Hepatocyte (in vitro differentiated cells): ENCODE measurements around the gene TM6SF1. TPM values are rescaled to one million over a fixed set of nuclear protein-coding genes. Genes with fewer than 3 reads are reported as not detected.

ENCODE experiments used
- DNase-seq: peaks from one replicate; pipeline ENCODE4 v3.0.0-alpha.2; 2016; ENCODE audit warnings: low spot score
- H2AFZ ChIP-seq: fragments of 200-600 bp; sonication (generic); 2 replicates; pipeline ENCODE4 v1.6.0; 2016; ENCODE audit warnings: antibody characterized with exemption, mild to moderate bottlenecking
- H3K27ac ChIP-seq: fragments of 200-600 bp; sonication (generic); 2 replicates; pipeline ENCODE4 v1.5.1; 2016; ENCODE audit warnings: mild to moderate bottlenecking
- H3K27me3 ChIP-seq: fragments of 200-600 bp; sonication (generic); 2 replicates; pipeline ENCODE4 v1.6.1; 2016
- H3K36me3 ChIP-seq: fragments of 200-600 bp; sonication (generic); replicated peaks from 2 replicates; pipeline ENCODE4 v1.5.1; 2016; ENCODE audit warnings: low read depth; ENCODE audit not compliant: insufficient read depth
- H3K4me1 ChIP-seq: fragments of 200-600 bp; sonication (generic); 2 replicates; pipeline ENCODE4 v1.5.1; 2016; ENCODE audit warnings: mild to moderate bottlenecking, moderate library complexity; ENCODE audit not compliant: insufficient read depth
- H3K4me2 ChIP-seq: fragments of 200-600 bp; sonication (generic); 2 replicates; pipeline ENCODE4 v1.6.0; 2016
- H3K4me3 ChIP-seq: fragments of 200-600 bp; sonication (generic); 2 replicates; pipeline ENCODE4 v1.5.1; 2016; ENCODE audit warnings: mild to moderate bottlenecking
- H3K79me2 ChIP-seq: fragments of 200-600 bp; sonication (generic); 2 replicates; pipeline ENCODE4 v1.6.0; 2017; ENCODE audit warnings: mild to moderate bottlenecking
- H3K9me2 ChIP-seq: fragments of 200-600 bp; sonication (generic); replicated peaks from 2 replicates; pipeline ENCODE4 v1.6.0; 2017; ENCODE audit warnings: mild to moderate bottlenecking; ENCODE audit not compliant: insufficient read depth
- H3K9me3 ChIP-seq: fragments of 200-600 bp; sonication (generic); 2 replicates; pipeline ENCODE4 v1.5.1; 2016; ENCODE audit warnings: low read depth, mild to moderate bottlenecking
- H4K20me1 ChIP-seq: fragments of 200-600 bp; sonication (generic); 2 replicates; pipeline ENCODE4 v1.6.0; 2016; ENCODE audit warnings: mild to moderate bottlenecking; ENCODE audit not compliant: insufficient read depth, poor library complexity, severe bottlenecking
- EZH2 ChIP-seq: fragments of 200-600 bp; sonication (generic); IDR thresholded peaks from 2 replicates; pipeline ENCODE4 v1.6.1; 2016; ENCODE audit warnings: antibody characterized with exemption, mild to moderate bottlenecking, borderline replicate concordance
- EZH2phosphoT487 ChIP-seq: fragments of 200-600 bp; sonication (generic); IDR thresholded peaks from one replicate; pipeline ENCODE4 v1.6.1; 2018; ENCODE audit warnings: antibody characterized with exemption, mild to moderate bottlenecking, low read depth, moderate library complexity; ENCODE audit not compliant: unreplicated experiment, severe bottlenecking
- WGBS: methylation state at CpG from one replicate; pipeline ENCODE4 v1.1.6; 2016; ENCODE audit warnings: low lambda C conversion rate; ENCODE audit errors: missing lambda C conversion rate; 5-methylcytosine and 5-hydroxymethylcytosine counted together
- polyA plus RNA-seq: library from polyadenylated mRNA; unstranded; fragments of >200 nt; fragmentation: Nextera tagmentation; extraction: Ambion mirVana; gene quantifications from 2 replicates; pipeline ENCODE4 v1.2.1, GENCODE V29; 2016
- total RNA-seq: library from RNA; depleted of rRNA; stranded (reverse); fragments of >200 nt; gene quantifications from 2 replicates; pipeline ENCODE4 v1.2.3, GENCODE V29; 2014
- TF ChIP-seq, protein P1 (sequence below): fragments of 200-600 bp; sonication (generic); IDR thresholded peaks from 2 replicates; pipeline ENCODE4 v1.5.1; 2016; ENCODE audit warnings: antibody characterized with exemption, mild to moderate bottlenecking; ENCODE audit not compliant: poor library complexity

TM6SF1 gene
- total and polyA plus RNA-seq, 2 experiments from 2014 or later = 0.20 to 0.35 TPM

DNA sequence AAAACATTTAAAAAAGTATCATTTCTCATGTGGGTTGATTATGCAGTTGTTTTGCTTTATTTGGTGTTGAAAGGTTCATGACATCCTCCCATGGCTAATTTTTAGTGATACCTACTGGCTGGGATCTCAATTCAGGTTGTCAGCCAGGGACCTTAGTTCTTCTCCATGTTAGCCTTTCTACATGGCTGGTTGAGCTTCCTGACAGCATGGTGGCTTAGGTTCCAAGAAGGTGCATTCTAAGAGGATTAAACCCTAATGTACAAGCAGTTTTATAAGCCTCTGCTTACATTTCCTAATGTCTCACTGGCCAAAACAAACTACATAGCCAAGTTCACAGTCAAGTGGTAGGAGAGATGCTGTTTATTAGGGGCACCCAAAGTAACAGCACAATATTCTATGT is 9.4 kb upstream of the TM6SF1 start:
- Histone ChIP-seq H4K20me1 (no peaks in the 10 kb centered on the region), H3K4me1 (no peaks in the 10 kb centered on the region), H2AFZ (no peak overlapping the region), H3K79me2 (no peaks in the 10 kb centered on the region), H3K9me3 (no peaks in the 10 kb centered on the region), H3K4me3 (no peak overlapping the region), H3K4me2 (no peak overlapping the region), H3K27me3 (peaks cover 50% of the 10 kb centered on the region), H3K36me3 (no peaks in the 10 kb centered on the region), H3K27ac (no peak overlapping the region), H3K9me2 (no peaks in the 10 kb centered on the region)
- TF ChIP-seq, protein P1, sequence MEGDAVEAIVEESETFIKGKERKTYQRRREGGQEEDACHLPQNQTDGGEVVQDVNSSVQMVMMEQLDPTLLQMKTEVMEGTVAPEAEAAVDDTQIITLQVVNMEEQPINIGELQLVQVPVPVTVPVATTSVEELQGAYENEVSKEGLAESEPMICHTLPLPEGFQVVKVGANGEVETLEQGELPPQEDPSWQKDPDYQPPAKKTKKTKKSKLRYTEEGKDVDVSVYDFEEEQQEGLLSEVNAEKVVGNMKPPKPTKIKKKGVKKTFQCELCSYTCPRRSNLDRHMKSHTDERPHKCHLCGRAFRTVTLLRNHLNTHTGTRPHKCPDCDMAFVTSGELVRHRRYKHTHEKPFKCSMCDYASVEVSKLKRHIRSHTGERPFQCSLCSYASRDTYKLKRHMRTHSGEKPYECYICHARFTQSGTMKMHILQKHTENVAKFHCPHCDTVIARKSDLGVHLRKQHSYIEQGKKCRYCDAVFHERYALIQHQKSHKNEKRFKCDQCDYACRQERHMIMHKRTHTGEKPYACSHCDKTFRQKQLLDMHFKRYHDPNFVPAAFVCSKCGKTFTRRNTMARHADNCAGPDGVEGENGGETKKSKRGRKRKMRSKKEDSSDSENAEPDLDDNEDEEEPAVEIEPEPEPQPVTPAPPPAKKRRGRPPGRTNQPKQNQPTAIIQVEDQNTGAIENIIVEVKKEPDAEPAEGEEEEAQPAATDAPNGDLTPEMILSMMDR = no peak
- no peak for TF ChIP-seq EZH2
- no peak for TF ChIP-seq EZH2phosphoT487
- no peak for DNase-seq

DNA sequence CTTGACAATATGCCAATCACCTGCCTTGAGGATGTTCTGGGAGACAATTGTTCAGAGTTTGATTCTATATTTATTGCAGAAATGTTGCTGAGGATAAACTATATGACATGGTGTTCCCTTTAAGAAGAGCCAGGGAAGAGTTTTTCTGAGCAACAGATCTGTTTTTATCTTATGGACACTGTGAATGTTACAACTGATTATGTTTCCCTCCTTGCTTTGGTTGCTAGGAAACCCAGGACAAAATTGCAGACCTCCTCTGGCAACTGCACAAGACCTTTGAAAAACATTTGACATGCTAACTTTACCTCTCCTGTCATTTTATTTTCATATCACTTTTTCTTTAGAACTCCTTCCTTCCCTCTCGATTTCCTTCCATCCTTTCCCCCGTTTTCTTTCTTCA is 8.2 kb upstream of the TM6SF1 start:
- no peaks in the 10 kb centered on the region for H4K20me1 ChIP-seq
- WGBS = 85% methylated on average over 2 of the region's 2 CpGs

GRCh38 chr15:83100097-83100646 is 7.3 kb upstream of the TM6SF1 start:
- no peak overlapping the region for H3K4me2 ChIP-seq
- no peaks in the 10 kb centered on the region for H3K79me2 ChIP-seq
- TF ChIP-seq EZH2 (no peak), EZH2phosphoT487 (no peak)
- TF ChIP-seq, protein P1 = no peak
- no peak overlapping the region for H2AFZ ChIP-seq
- H4K20me1 ChIP-seq = no peaks in the 10 kb centered on the region
- WGBS = 96% methylated on average over 2 of the region's 2 CpGs
- no peak overlapping the region for H3K27ac ChIP-seq
- peaks cover 57% of the 10 kb centered on the region for H3K27me3 ChIP-seq
- H3K36me3 ChIP-seq = no peaks in the 10 kb centered on the region
- no peaks in the 10 kb centered on the region for H3K9me2 ChIP-seq
- no peaks in the 10 kb centered on the region for H3K9me3 ChIP-seq
- no peak overlapping the region for H3K4me3 ChIP-seq
- no peak for DNase-seq
- H3K4me1 ChIP-seq = no peaks in the 10 kb centered on the region

More for the DNA sequence above, 8.2 kb upstream of the TM6SF1 start:
- Histone ChIP-seq H2AFZ (no peak overlapping the region), H3K4me1 (no peaks in the 10 kb centered on the region), H3K79me2 (no peaks in the 10 kb centered on the region), H3K36me3 (no peaks in the 10 kb centered on the region), H3K9me3 (no peaks in the 10 kb centered on the region), H3K27ac (no peak overlapping the region), H3K27me3 (peaks cover 56% of the 10 kb centered on the region), H3K9me2 (no peaks in the 10 kb centered on the region), H3K4me2 (no peak overlapping the region), H3K4me3 (no peak overlapping the region)
- no peak for DNase-seq
- TF ChIP-seq, protein P1 = no peak
- TF ChIP-seq EZH2 (no peak), EZH2phosphoT487 (no peak)

- H3K4me1 ChIP-seq = no peaks in the 10 kb centered on the region
- no peaks in the 10 kb centered on the region for H3K36me3 ChIP-seq
- no peaks in the 10 kb centered on the region for H3K9me2 ChIP-seq
- no peak for DNase-seq
- no peaks in the 10 kb centered on the region for H3K79me2 ChIP-seq
- H3K4me3 ChIP-seq = no peak overlapping the region
- WGBS = 87% methylated on average over 2 of the region's 2 CpGs
- H3K4me2 ChIP-seq = no peak overlapping the region
- no peaks in the 10 kb centered on the region for H4K20me1 ChIP-seq
- no peak overlapping the region for H2AFZ ChIP-seq
- no peak for TF ChIP-seq EZH2
- H3K27me3 ChIP-seq = peaks cover 66% of the 10 kb centered on the region
- no peak overlapping the region for H3K27ac ChIP-seq
- no peaks in the 10 kb centered on the region for H3K9me3 ChIP-seq
Observed at GRCh38 chr15:83102346-83102745, 5.1 kb upstream of the TM6SF1 start.
